ENCODE results near the gene KRTAP10-7. TPM values are rescaled to one million over a fixed set of nuclear protein-coding genes. Genes with fewer than 3 reads are reported as not detected.

KRTAP10-7 gene
- total RNA-seq, 4 donors from 2014 or later: not detected

- intact Hi-C loops (cut with DNase I; ENCODE audit: low total_unique reads): no loop called here
- H3K27ac ChIP-seq: no peak overlapping the region
- no peaks in the 10 kb centered on the region for H3K4me1 ChIP-seq
- no peaks in the 10 kb centered on the region for H3K9me3 ChIP-seq
- H3K27me3 ChIP-seq: no peaks in the 10 kb centered on the region
- H3K36me3 ChIP-seq: no peaks in the 10 kb centered on the region
- H3K4me3 ChIP-seq: no peak overlapping the region
- TF ChIP-seq POLR2A (IDR thresholded peaks at IDR 0.05): no peak
- TF ChIP-seq, protein P1, sequence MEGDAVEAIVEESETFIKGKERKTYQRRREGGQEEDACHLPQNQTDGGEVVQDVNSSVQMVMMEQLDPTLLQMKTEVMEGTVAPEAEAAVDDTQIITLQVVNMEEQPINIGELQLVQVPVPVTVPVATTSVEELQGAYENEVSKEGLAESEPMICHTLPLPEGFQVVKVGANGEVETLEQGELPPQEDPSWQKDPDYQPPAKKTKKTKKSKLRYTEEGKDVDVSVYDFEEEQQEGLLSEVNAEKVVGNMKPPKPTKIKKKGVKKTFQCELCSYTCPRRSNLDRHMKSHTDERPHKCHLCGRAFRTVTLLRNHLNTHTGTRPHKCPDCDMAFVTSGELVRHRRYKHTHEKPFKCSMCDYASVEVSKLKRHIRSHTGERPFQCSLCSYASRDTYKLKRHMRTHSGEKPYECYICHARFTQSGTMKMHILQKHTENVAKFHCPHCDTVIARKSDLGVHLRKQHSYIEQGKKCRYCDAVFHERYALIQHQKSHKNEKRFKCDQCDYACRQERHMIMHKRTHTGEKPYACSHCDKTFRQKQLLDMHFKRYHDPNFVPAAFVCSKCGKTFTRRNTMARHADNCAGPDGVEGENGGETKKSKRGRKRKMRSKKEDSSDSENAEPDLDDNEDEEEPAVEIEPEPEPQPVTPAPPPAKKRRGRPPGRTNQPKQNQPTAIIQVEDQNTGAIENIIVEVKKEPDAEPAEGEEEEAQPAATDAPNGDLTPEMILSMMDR (IDR thresholded peaks at IDR 0.05): no peak
- no peak for DNase-seq
Observed at GRCh38 chr21:44601596-44602462, 1.4 kb downstream of the KRTAP10-7 start.

GRCh38 chr21:44602463-44602850 is 2.1 kb downstream of the KRTAP10-7 start:
- DNase-seq: no peak
- TF ChIP-seq, protein P1 (IDR thresholded peaks at IDR 0.05): no peak
- Histone ChIP-seq H3K4me1 (no peaks in the 10 kb centered on the region), H3K27ac (no peak overlapping the region), H3K4me3 (no peak overlapping the region), H3K36me3 (no peaks in the 10 kb centered on the region), H3K9me3 (no peaks in the 10 kb centered on the region), H3K27me3 (no peaks in the 10 kb centered on the region)
- intact Hi-C loops (cut with DNase I; ENCODE audit: low total_unique reads): no loop called here

- no peaks in the 10 kb centered on the region for H3K9me3 ChIP-seq
- no peak for DNase-seq
- H3K4me1 ChIP-seq: no peaks in the 10 kb centered on the region
- intact Hi-C loops (cut with DNase I; ENCODE audit: low total_unique reads): no loop called here
- TF ChIP-seq, protein P1 (IDR thresholded peaks at IDR 0.05): no peak
- no peak for TF ChIP-seq POLR2A (IDR thresholded peaks at IDR 0.05)
- H3K27me3 ChIP-seq: no peaks in the 10 kb centered on the region
- H3K4me3 ChIP-seq: no peak overlapping the region
- H3K36me3 ChIP-seq: no peaks in the 10 kb centered on the region
- no peak overlapping the region for H3K27ac ChIP-seq
Observed at GRCh38 chr21:44603109-44603875, 2.9 kb downstream of the KRTAP10-7 start.

DNA sequence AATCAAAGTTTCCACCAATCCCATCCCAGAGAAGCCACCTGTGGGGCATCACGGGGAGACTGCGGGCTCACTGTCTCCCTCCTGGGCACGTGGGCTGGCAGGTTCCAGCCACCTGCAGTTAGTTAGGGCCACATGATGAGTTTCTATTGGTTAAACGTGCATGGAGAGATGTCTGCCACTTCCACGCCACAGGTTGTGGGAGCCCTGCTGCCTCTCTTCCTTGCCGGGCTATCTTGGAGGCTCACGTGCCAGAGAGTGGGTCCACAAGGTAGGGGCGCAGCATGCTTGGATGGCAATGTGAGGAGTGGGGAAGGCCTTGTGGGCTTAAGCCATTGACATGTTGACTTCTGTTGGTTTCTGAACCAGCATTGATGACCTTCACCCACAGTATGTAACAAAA is 3.5 kb downstream of the KRTAP10-7 start:
- intact Hi-C loops (cut with DNase I; ENCODE audit: low total_unique reads): no loop called here
- no peak for DNase-seq
- no peak for TF ChIP-seq POLR2A (IDR thresholded peaks at IDR 0.05)
- TF ChIP-seq, protein P1 (IDR thresholded peaks at IDR 0.05): no peak
- no peaks in the 10 kb centered on the region for H3K36me3 ChIP-seq
- H3K4me1 ChIP-seq: no peaks in the 10 kb centered on the region
- no peak overlapping the region for H3K4me3 ChIP-seq
- no peaks in the 10 kb centered on the region for H3K9me3 ChIP-seq
- H3K27ac ChIP-seq: no peak overlapping the region
- no peaks in the 10 kb centered on the region for H3K27me3 ChIP-seq

DNA sequence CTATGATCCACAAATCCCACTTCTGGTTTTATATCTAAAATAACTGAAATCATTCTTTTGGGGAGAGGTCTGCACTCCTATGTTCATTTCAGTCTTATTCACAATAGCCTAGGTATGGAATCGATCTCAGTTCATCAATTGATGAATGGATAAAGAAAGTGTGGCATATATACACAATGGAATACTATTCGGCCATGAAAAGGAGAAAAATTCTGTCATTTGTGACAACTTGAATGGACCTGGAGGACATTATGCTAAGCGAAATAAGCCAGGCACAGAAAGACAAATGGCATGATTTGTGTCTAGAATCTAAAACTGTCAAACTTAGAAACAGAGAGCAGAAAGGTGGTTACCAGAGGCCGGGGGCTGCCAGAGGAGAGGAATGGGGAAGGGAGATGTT is 6.1 kb downstream of the KRTAP10-7 start:
- TF ChIP-seq, protein P1 (IDR thresholded peaks at IDR 0.05): no peak
- no peak for TF ChIP-seq POLR2A (IDR thresholded peaks at IDR 0.05)
- Histone ChIP-seq H3K4me3 (no peak overlapping the region), H3K27me3 (no peaks in the 10 kb centered on the region), H3K36me3 (no peaks in the 10 kb centered on the region), H3K27ac (no peak overlapping the region), H3K9me3 (peaks cover 0 to 2% of the 10 kb centered on the region in 2 donors), H3K4me1 (no peaks in the 10 kb centered on the region)
- no peak for DNase-seq
- intact Hi-C loops (cut with DNase I; ENCODE audit: low total_unique reads): no loop called here

Measured in uterus (tissue), 4 donors.